Germinal center (tissue), 1 donor: ENCODE measurements around the gene HOXC11.
A peak's percentile ranks its signal among the peaks of the same experiment; 100 is the strongest.

ENCODE experiments used
- DNase-seq: peaks from one replicate; pipeline ENCODE4 v3.0.0; 2012; ENCODE audit warnings: mixed read lengths, low spot score

HOXC11 gene

GRCh38 chr12:53973236-53974042 is 513 bp downstream of the HOXC11 start:
- no peak for DNase-seq

DNA sequence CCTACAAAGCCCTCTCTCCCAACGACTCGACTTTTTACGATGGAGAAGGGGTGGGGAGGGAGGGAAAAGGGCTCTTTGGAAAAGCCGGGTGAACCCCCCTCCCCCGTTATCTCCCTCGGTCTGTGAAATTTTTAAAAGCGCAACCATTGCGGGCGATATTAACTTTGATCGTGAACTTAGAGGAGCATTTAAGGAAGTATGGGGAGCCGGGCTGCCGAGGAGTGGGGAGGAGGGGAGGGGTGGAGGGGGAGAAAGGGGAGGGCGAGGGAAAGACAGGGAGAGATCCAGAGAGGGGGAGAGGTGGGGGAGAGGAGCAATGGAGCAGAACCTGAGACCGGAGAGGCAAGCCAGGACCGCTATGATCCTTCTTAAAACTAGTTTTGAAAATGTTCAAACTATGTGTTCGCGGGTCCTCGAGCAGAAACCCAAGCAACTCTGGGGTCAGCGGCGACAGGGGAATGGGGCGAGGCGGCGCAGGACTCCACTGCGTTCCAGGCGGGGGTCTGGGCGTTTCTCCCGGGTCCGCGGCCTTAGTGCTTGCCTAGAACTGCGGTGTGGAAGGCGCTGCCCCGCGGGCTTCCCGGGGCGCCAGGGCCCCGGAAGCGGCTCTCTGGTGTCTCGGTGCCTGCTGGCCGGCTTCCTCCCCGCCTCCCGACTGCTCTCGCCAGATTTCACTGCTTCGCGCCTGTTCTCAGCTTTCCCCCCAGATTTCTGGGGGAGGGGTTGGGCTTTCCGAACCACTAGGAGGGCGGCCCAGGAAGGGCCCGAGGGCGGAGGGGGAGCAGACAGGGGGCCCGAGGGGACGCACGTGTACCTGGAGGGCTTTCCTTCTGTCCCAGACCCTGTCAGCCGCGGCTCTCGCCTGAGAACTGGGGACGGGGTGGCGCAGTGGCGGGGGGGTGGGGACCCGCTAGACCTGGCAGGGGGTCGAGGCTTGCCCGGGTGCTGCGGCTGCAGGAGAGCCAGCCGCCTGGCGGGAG is 1.4 kb downstream of the HOXC11 start, which contains the start of gene HOTAIR:
Gene HOTAIR, minus strand, starts transcription at position 871 of the 980 bp plus-strand sequence.
- DNase-seq = peak; percentile 58

GRCh38 chr12:53975064-53975471 is 2.1 kb downstream of the HOXC11 start:
- DNase-seq = no peak

DNA sequence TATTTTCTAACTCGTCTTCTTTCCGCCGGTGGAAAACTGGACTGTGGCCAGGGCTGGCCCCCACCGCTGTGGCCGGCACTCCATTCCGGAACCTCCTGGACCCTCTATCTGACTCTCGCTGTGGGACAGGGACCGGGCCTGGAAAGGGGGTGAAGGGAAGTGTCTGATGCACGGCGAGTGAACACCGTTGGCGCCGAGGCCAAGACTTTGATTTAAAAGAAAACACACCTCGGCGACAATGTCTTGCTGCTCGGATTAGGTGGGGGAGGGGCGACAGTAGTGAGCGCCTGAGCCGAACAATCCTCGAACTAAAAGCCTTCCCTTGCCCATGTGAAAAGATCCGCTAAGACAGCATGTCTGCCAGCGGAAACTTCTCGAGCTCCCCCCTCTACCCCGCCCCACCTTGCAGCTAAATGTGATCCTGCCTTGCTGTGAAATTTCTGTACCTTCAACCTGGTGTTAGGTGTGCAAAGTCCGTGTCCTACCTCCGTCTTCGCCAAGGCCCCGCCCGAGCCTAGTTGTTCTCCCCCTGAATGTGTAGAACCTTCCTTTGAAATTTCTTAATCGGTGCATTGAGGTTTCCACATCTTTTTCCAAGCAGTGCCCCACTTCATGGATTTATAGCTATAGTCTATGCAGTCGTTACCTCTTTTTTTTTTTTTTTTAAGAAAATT is 2.7 kb downstream of the HOXC11 start:
- DNase-seq = no peak

- DNase-seq = no peak
These were observed 3.4 kb downstream of the HOXC11 start for GRCh38 chr12:53976172-53976822.

GRCh38 chr12:53976823-53977595 is 4.1 kb downstream of the HOXC11 start:
- DNase-seq = no peak

- no peak for DNase-seq
These were observed 4.9 kb downstream of the HOXC11 start for GRCh38 chr12:53977596-53978445.

DNA sequence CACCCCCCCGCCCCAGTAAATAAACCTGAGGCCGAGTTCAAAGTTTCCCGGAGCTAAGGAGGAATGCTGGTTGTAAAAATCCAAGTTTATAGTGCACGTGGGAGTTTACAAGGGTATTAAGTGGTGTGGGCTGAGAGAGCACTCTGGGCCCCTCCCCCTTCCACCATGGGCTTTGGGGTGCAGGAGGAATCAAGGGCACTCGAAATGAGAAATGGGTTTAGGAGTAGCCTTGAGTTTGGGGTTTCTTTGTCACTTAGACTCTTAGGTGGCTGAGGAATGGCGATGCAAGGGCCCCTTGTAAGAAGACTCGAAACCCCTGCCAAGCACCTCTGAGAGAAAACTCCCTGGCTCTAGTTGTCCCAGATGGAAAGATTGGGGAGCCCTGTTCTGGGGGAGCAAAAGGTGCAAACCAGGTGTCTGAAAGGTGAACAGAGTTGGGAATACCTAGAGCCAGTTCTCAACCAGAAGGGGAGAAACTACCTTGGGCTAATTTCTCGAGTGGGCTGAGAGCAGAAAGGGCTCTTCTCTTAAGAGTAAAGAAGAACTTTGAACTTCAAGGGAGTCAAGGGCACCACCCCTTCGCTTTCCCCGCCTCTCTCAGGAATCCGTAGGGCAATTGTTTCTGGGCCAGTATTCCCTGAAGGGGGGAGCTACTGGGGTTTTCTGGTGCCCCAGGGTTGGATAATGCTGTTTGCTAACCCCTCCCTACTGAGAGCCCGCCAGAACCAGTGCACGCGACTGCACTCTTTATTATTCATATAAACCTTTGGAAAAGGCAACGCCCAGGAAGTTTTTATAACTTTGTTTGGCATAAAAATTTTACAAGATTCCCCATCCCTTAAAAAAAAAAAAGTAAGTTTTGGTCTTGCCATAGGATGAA is 5.8 kb downstream of the HOXC11 start:
- no peak for DNase-seq

DNA sequence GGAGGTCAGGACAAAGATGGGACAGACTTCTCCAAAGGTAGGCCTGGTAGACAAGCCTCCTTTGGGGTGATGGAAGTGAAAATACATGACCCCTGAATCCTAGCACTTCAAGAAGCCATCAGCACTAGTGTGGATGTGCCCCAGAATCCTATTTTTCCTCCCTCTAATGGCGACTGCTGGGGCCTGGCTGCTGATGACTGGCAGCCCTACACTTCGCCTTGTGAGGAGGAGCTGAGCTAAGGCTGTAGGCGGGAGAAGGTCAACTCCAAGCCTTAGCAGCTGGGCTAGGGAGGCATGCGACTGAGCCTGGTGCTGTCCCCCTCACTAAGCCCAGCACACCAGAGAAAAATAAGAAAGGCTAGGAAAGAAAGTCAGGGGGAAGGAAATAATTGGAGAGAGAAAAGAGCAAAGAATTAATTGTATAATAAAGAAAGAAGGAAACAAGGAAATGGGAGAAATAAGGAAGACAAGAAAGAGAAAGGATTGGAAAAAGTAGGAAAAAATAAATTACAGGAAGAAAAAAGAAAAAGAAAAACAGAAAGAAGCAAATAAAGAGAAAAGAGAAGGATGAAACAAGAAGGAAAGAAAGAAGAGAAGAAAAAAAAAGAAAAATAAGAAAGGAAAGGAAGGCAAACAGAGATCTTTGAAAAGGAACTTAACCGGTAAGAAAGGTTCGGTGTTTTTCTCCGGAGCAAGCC is 7.3 kb downstream of the HOXC11 start:
- DNase-seq = no peak

DNA sequence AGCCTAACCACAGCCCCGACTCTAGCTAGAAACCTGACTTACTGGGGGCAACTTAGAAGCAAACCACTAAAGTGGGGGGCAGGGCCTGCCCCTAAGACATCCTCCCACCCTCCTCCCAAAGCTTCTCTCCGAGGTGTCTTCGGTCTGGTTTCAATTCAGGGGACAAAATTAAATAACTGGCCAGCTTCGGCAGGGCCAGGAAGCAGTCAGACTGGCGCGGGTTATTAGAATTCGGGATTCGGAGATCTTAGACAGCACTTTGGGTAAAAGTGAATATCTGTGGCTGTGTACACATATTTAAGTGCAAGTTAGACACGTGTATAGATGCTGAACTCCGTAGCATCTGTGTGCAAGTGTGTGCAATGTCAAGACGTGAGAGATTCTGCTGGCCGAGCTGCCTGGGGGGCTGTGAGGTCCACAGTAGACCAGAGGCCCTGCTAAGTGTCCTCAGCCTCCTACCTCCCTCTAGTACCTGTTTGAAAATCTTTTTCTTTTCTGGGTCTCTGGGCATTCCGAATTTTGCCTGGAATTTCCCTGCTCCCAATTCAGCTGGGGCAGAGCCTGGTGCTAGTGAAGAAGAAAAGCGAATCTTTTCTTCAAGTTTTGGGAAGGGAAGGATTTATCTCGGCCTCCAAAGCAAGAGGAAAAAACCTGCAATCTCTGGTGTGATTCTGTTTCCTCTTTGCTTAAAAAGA is 8.0 kb downstream of the HOXC11 start:
- DNase-seq = no peak

GRCh38 chr12:53981634-53982565 is 9.0 kb downstream of the HOXC11 start:
- no peak for DNase-seq

- no peak for DNase-seq
These were observed 10.0 kb downstream of the HOXC11 start for GRCh38 chr12:53982648-53983567.

- DNase-seq = no peak
These were observed 10.6 kb downstream of the HOXC11 start for GRCh38 chr12:53983568-53983949.

GRCh38 chr12:53983950-53984572 is 11.1 kb downstream of the HOXC11 start:
- DNase-seq = no peak
